Gastrocnemius medialis (tissue), 4 donors: ENCODE results near the gene FBRSL1. TPM values are rescaled to one million over a fixed set of nuclear protein-coding genes. Genes with fewer than 3 reads are reported as not detected.

ENCODE experiments used
- ATAC-seq, 2 donors: fragments of 150-250 bp; one replicate each; pipeline ENCODE4 v1.9.1; 2016
- DNase-seq, 2 donors: peaks; one replicate each; pipeline ENCODE4 v3.0.0-alpha.2; 2019
- H3K27ac ChIP-seq, 4 donors: fragments of 200-600 bp; sonication (generic); 1 replicate in 1 of 4; 2 replicates in 3 of 4; pipeline ENCODE4 v1.5.1; 2016 to 2018; ENCODE audit warnings: mild to moderate bottlenecking in 2 of 4, moderate library complexity in 1 of 4
- H3K27me3 ChIP-seq, 3 donors: fragments of 200-600 bp; sonication (generic) in 2 of 3; 1 replicate in 1 of 3; 2 replicates in 2 of 3; pipeline versions ENCODE4 v1.5.1 to v1.6.0; 2016 to 2019; ENCODE audit warnings: mild to moderate bottlenecking in 1 of 3, moderate library complexity in 1 of 3
- H3K36me3 ChIP-seq, 2 donors: fragments of 200-600 bp; sonication (generic) in 1 of 2; one replicate each; pipeline ENCODE4 v1.5.1; 2017 to 2018
- H3K4me1 ChIP-seq, 2 donors: fragments of 200-600 bp; sonication (generic) in 1 of 2; one replicate each; pipeline ENCODE4 v1.5.1; 2016 to 2017; ENCODE audit warnings: mild to moderate bottlenecking in 2 of 2
- H3K4me3 ChIP-seq, 4 donors: fragments of 200-600 bp; sonication (generic) in 3 of 4; 1 replicate in 1 of 4; 2 replicates in 3 of 4; pipeline ENCODE4 v1.5.1; 2016 to 2019; ENCODE audit warnings: mild to moderate bottlenecking in 2 of 4
- H3K9me3 ChIP-seq, 3 donors: fragments of 200-600 bp; sonication (generic) in 2 of 3; 1 replicate in 1 of 3; 2 replicates in 2 of 3; pipeline ENCODE4 v1.5.1; 2016 to 2019
- POLR2A ChIP-seq, 2 donors: fragments of 450-650 bp; IDR thresholded peaks; one replicate each; pipeline ENCODE4 v1.6.1; 2017; ENCODE audit warnings: antibody characterized with exemption in 2 of 2, mild to moderate bottlenecking in 2 of 2, moderate library complexity in 2 of 2
- in situ Hi-C, 4 donors: fragments of 200-750 bp; cut with MboI; loops; one replicate each; pipeline versions ENCODE4 v1.15.0 to v1.8.0; 2017; ENCODE audit warnings: low sequenced_read_pairs in 4 of 4
- intact Hi-C: fragments of 100-400 bp; cut with DNase I; formaldehyde crosslinking; loops from one replicate; pipeline ENCODE4 v1.15.1; 2023; ENCODE audit warnings: low total_unique reads
- total RNA-seq, 4 donors: library from RNA; depleted of rRNA; stranded (reverse); fragments of >200 nt; gene quantifications; one replicate each; pipeline versions ENCODE4 v1.1.0 to v1.2.3, GENCODE V29; 2016
- TF ChIP-seq, protein P1 (sequence below), 5 experiments: fragments of 450-650 bp in 3 of 5; fragments of 200-600 bp in 2 of 5; sonication (generic) in 2 of 5; IDR thresholded peaks in 4 of 5; conservative IDR thresholded peaks in 1 of 5; 1 replicate in 4 of 5; 2 replicates in 1 of 5; pipeline ENCODE4 v1.5.1; 2016 to 2019; ENCODE audit warnings: antibody characterized with exemption in 5 of 5, mild to moderate bottlenecking in 3 of 5, moderate library complexity in 3 of 5

The FBRSL1 gene
- total RNA-seq, 4 donors from 2014 or later: 8.4 to 29.4 (median 22.8) TPM

DNA sequence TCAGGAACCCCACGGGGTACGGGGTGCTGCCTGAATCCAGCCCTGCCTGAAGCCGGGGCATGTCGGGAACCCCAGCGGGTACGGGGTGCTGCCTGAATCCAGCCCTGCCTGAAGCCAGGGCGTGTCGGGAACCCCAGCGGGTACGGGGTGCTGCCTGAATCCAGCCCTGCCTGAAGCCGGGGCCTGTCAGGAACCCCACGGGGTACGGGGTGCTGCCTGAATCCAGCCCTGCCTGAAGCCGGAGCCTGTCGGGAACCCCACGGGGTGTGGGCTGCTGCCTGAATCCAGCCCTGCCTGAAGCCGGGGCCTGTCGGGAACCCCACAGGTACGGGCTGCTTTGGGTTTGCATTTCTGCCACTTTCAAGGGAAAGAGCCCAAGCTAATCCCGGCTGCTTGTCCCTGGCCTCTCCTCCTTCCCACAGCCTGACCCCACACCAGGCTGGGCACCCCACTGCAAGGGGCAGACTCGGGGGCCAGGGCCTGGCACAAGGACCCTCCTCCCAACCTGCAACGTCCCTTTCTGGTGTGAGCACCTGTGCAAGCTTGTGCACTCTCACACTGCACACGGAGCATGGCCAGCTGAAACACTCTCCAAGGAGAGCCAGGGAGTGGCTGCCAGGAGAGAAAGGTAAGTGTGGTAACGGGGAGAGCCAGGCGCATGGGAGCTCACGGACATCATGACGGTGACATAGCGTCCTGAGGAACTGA, 5.6 kb upstream of the FBRSL1 start:
- Histone ChIP-seq H3K4me1 (no peaks in the 10 kb centered on the region), H3K36me3 (no peaks in the 10 kb centered on the region), H3K9me3 (no peaks in the 10 kb centered on the region), H3K27me3 (peaks cover 0 to 4% (median 0%) of the 10 kb centered on the region in 3 donors), H3K4me3 (no peak overlapping the region), H3K27ac (no peak overlapping the region)
- no peak for DNase-seq
- TF ChIP-seq, protein P1, sequence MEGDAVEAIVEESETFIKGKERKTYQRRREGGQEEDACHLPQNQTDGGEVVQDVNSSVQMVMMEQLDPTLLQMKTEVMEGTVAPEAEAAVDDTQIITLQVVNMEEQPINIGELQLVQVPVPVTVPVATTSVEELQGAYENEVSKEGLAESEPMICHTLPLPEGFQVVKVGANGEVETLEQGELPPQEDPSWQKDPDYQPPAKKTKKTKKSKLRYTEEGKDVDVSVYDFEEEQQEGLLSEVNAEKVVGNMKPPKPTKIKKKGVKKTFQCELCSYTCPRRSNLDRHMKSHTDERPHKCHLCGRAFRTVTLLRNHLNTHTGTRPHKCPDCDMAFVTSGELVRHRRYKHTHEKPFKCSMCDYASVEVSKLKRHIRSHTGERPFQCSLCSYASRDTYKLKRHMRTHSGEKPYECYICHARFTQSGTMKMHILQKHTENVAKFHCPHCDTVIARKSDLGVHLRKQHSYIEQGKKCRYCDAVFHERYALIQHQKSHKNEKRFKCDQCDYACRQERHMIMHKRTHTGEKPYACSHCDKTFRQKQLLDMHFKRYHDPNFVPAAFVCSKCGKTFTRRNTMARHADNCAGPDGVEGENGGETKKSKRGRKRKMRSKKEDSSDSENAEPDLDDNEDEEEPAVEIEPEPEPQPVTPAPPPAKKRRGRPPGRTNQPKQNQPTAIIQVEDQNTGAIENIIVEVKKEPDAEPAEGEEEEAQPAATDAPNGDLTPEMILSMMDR (IDR thresholded peaks at IDR 0.05 in 4 of 5, conservative IDR thresholded peaks at IDR 0.05 in 1 of 5): no peak
- no peak for TF ChIP-seq POLR2A (IDR thresholded peaks at IDR 0.05)
- in situ Hi-C loops: no loop called here
- no peak for ATAC-seq
- intact Hi-C loops: no loop called here

DNA sequence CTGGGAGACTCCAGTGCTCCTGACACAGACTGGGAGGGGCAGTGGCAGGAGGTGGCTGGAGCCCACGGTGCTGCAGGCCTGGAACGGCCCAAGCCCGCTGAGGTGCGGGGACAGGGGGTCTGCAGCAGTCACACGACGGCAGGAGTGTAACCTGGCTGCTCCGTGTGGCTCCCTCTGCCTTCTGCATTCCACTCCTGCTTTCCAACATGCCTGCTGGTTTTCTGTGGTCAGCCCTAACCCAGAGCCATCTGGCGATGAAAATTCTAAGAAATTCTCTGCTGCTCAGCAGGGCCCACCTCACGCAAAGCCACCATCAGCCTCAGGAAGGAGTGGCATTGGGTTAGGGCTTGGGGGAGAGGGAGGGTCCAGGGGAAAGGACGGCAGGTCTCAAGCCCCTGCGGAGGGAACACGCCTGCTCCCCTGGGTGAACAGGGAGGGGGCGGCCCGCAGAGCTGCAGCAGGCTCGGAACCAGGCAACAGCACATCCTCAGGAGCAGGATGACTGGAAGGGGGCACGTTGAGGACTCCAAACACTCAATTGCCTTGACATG, 5.0 kb upstream of the FBRSL1 start:
- no peak for DNase-seq
- Histone ChIP-seq H3K36me3 (no peaks in the 10 kb centered on the region), H3K9me3 (no peaks in the 10 kb centered on the region), H3K4me1 (no peaks in the 10 kb centered on the region), H3K4me3 (no peak overlapping the region), H3K27me3 (peaks cover 0 to 4% (median 0%) of the 10 kb centered on the region in 3 donors), H3K27ac (no peak overlapping the region)
- in situ Hi-C loops (no loop called here), intact Hi-C loops (no loop called here)
- TF ChIP-seq POLR2A (IDR thresholded peaks at IDR 0.05): no peak
- TF ChIP-seq, protein P1 (IDR thresholded peaks at IDR 0.05 in 4 of 5, conservative IDR thresholded peaks at IDR 0.05 in 1 of 5): no peak
- no peak for ATAC-seq

DNA sequence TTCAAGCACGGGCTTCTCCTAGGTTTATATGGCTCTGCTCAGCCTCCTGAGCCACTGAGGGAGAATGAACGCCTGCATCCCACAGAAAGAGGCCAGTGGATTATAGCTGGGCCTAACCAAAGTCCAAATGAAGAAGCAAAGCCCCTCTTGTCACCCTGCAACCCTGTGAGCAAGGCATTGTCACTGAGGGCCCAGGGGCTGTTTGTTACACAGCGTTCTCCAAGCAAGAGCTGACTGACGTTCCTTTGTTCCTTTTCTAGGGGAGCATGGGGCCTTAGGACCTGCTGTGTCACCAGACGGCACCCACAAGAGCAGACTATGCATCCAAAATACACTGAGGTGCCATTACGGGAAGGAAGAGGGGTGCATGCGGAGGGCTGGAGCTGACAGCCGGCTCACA, 4.3 kb upstream of the FBRSL1 start:
- ATAC-seq (no peak), DNase-seq (no peak)
- H3K36me3 ChIP-seq: no peaks in the 10 kb centered on the region
- intact Hi-C loops: no loop called here
- H3K4me1 ChIP-seq: no peaks in the 10 kb centered on the region
- H3K27ac ChIP-seq: no peak overlapping the region
- peaks cover 0 to 4% (median 0%) of the 10 kb centered on the region in 3 donors for H3K27me3 ChIP-seq
- TF ChIP-seq, protein P1 (IDR thresholded peaks at IDR 0.05 in 4 of 5, conservative IDR thresholded peaks at IDR 0.05 in 1 of 5): no peak
- no peak for TF ChIP-seq POLR2A (IDR thresholded peaks at IDR 0.05)
- H3K9me3 ChIP-seq: no peaks in the 10 kb centered on the region
- in situ Hi-C loops: no loop called here
- no peak overlapping the region for H3K4me3 ChIP-seq

DNA sequence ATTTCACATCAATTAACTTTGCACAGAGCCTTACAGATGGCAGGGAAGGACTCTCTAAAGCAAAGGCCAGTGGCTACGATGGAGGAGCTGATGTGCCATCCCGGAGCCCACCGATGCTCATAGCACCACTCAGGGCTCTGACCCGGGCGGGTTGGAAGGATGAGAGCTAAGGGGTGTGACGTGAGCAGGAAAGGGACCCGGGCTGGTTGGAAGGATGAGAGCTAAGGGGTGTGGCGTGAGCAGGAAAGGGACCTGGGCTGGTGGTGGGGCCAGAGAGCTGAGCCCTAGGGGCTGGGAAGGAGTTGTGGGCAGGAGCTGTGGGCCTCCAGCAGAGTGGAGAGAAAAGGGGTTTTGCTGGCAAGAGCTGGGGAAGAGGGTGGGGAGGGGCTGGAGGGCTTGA, 3.8 kb upstream of the FBRSL1 start:
- H3K9me3 ChIP-seq: no peaks in the 10 kb centered on the region
- H3K4me1 ChIP-seq: peaks cover 3 to 5% of the 10 kb centered on the region in 2 donors
- no peaks in the 10 kb centered on the region for H3K36me3 ChIP-seq
- no peak overlapping the region for H3K27ac ChIP-seq
- DNase-seq: no peak
- no peak overlapping the region for H3K4me3 ChIP-seq
- peaks cover 0 to 4% (median 0%) of the 10 kb centered on the region in 3 donors for H3K27me3 ChIP-seq
- ATAC-seq: no peak
- in situ Hi-C loops: no loop called here
- TF ChIP-seq POLR2A (IDR thresholded peaks at IDR 0.05): no peak
- TF ChIP-seq, protein P1 (IDR thresholded peaks at IDR 0.05 in 4 of 5, conservative IDR thresholded peaks at IDR 0.05 in 1 of 5): no peak
- intact Hi-C loops: no loop called here
